SHP77 treated with DMSO at 0.1 percent for 48 hours (cell line): ENCODE data around the gene GPAM.
"Not testable (repeated sequence)": the region's sequence is repeated elsewhere in the genome, so short reads cannot be mapped to it uniquely, and the experiment has no call there.

ENCODE experiments used
- DNase-seq: peaks from one replicate; lab custom pipeline; 2025; lab: John Stamatoyannopoulos, UW

The GPAM gene

DNA sequence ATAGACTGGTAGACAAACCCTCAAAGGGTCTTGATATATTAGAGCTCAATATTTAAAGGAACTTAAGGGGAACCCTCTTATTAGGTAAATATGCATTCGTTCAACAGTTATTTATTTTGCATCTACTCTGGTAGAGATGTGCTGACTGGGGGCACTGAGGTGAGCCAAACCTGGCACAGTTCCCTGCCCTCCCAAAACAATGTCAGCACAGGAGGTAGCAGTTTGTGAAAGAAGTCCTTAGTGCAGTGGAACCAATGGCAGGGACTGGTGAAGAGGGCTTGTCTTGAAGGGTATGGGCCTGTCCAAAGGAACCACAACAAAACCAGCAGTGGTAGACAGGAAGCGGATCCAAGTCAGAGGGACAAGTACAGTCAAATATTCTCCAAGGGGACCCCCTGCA is 32.6 kb upstream of the GPAM start:
- DNase-seq: no peak

- peak; percentile 5 for DNase-seq
Measured at GRCh38 chr10:112215342-112215774, 31.8 kb upstream of the GPAM start.

DNA sequence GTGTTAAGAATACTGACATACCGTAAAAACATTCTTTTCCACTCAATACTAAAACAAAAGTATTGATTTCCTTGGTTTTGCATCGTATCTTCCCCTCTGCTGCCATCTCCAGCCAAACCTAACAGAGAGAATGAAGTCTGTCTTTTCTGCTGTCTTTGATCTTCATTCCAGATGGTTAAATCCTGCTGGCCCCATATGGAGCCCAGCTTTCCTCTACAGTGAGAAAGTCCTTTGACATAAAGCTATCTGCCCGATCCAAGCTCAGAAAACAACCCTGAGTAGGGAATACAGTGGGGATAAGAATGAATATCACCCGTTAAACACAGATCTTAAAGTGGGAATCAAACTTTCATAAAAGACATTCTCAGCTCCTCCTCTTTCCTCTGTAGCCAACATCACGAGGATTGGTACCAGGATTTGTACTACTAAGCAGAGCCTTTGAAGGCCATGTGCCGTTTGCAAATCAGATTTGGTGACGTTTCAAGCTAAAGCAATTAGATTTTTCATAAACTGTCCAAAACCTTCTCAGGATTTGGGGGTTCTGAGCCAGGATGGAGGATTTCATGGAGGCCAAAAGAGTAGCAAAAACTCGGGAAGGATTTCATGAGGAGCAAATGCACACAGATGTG is 30.8 kb upstream of the GPAM start:
- no peak for DNase-seq

DNA sequence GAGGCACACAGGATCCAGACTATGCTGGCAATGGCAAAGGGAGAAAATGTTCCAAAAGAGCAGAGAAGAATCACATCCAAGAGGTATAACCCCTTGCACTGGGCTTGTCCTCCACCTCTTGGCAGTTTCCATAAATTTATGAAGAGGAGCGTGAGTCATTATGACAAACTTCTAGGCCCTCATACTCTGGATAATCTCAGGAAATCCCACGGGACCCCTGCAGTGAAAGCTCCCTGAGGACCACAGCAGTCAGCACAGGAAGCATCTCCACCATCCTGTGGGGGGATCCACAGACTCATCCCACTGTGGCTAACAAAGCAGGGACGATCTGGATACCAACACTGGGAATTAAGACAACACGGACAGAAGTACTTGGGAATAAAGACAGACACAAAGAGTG is 30.3 kb upstream of the GPAM start:
- DNase-seq: no peak

DNA sequence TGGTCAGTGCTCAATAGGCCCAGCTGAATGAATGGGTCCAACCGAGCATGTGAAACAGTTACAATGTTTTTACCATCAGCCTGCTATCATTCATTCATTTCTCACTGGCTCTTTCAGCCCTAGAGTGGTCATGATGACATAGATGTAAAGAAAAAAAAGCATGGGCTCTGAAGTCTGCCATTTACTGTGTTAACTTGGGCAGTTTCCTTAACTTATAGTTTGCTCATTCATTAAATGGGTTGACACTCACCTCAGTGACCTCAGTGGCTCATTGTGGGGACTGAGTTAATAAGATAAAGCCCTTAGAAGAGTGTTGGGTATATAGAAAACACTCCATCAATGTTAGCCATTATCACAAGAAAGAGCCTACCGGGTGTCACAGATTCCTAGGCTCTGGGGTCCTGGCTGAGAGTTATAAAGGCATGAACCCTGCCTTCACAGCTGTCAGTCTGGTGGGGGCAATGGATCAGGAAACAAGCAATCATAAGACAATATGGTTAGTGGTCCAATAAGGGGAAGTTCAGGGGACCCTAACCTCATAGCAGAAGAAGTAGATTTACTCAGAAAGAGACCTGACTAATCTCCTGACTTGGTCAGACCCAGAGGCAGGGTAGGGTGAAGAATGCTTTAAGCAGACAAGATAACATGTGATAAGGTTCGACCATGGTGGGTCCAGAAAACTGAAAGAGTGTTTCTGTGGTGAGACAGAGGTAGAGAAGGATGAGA is 29.7 kb upstream of the GPAM start:
- DNase-seq: no peak

- DNase-seq: no peak
Measured at GRCh38 chr10:112210666-112211065, 27.1 kb upstream of the GPAM start.

GRCh38 chr10:112209684-112210131 is 26.1 kb upstream of the GPAM start:
- DNase-seq: no peak

- DNase-seq: no peak
Measured at GRCh38 chr10:112208997-112209396, 25.4 kb upstream of the GPAM start.

GRCh38 chr10:112208292-112208691 is 24.7 kb upstream of the GPAM start:
- no peak for DNase-seq

GRCh38 chr10:112203328-112204076 is 19.9 kb upstream of the GPAM start:
- no peak for DNase-seq

GRCh38 chr10:112202561-112203241 is 19.1 kb upstream of the GPAM start:
- no peak for DNase-seq

DNA sequence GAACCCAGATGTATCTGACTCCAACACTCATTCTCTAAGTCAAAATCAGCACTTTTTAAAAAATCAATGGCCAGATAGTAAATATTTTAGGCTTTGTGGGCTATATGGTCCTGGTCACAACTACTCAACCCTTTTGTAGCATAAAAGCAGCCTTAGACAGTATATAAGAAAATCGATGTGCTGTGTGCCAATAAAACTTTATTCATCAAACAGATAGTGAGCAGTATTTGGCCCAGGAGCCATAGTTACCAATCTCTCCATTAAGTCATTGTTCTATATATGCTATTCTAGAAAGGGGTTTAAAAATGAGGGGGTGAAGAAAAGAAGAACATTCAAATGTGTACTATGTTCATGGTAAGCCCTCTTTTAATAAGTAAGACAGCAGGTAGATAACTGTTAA is 18.5 kb upstream of the GPAM start:
- DNase-seq: no peak

GRCh38 chr10:112201334-112201733 is 17.8 kb upstream of the GPAM start:
- DNase-seq: no peak

DNA sequence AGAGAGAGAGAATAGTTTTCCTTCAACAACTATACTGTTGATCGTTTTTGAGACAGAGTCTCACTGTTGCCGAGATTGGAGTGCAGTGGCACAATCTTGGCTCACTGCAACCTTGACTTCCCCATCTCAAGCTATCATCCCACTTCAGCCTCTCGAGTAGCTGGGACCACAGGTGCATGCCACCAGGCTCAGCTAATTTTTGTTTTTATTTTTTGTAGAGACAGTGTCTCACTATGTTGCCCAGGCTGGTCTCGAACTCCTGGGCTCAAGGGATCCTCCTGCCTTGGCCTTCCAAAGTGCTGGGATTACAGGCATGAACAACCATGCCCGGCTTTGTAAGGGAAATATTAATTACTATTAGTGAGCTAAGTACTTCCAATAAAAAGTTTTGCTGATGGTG is 16.7 kb upstream of the GPAM start:
- DNase-seq: not testable (repeated sequence)

- not testable (repeated sequence) for DNase-seq
Measured at GRCh38 chr10:112197662-112198061, 14.1 kb upstream of the GPAM start.

GRCh38 chr10:112195224-112195623 is 11.7 kb upstream of the GPAM start:
- no peak for DNase-seq

GRCh38 chr10:112191791-112192190 is 8.2 kb upstream of the GPAM start:
- no peak for DNase-seq

DNA sequence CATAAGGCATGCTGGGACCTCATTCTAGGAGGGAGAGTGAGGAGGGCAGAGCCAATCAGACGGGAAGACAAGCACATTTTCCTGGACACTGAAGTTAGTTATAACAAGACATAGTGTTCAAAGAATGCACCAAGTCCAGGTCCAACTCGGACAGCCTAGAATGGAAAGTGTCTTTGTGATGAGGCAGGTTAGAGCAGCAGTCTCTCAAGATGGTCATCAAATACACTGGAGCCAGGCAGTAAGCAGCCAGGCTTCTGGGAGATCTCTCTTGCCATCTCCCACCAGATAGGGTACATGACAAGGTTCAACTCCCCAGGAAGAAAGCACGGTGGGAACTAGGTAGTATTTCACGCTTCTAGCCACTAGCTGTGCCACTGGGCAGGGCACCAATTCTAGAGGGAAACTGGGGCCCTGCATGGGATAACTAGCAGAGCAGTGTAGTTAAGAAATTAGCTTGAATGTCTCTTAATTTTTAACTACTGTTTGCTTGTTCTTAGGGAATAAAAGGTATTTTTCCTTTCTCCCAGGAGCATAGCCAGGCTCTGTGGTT is 7.6 kb upstream of the GPAM start:
- no peak for DNase-seq

- no peak for DNase-seq
Measured at GRCh38 chr10:112189465-112189864, 5.9 kb upstream of the GPAM start.

- no peak for DNase-seq
Measured at GRCh38 chr10:112187527-112187926, 4.0 kb upstream of the GPAM start.

GRCh38 chr10:112185959-112186358 is 2.4 kb upstream of the GPAM start:
- no peak for DNase-seq

DNA sequence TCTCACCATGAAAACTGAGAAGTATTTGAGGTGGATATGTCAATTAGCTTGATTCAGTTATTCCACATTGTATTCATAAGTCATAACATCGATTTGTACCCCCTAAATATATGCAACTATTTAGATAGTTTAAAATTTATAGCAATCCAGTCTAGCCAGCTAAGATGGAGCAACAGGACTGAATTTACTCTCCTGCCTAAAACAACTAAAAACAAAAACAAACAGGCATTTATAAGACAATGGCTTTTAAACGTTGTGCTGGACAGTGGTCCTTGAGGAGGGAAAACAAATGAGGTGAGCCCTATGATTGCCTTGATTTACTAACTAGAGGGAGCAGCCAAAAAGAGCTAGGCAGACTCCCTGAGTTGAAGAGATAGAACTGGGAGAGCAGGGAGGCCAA is 814 bp upstream of the GPAM start:
- DNase-seq: no peak
